Epithelial cell of proximal tubule (primary cell): ENCODE measurements around the gene CCDC86. TPM values are rescaled to one million over a fixed set of nuclear protein-coding genes. Genes with fewer than 3 reads are reported as not detected.
A peak's percentile ranks its signal among the peaks of the same experiment; 100 is the strongest.

Experiments
- DNase-seq: peaks from one replicate; pipeline ENCODE4 v3.0.0-alpha.2; 2011; ENCODE audit warnings: low read depth
- H3K4me3 ChIP-seq: 2 replicates; pipeline ENCODE4 v1.5.1; 2011; ENCODE audit warnings: low read depth, mild to moderate bottlenecking, low read length
- total RNA-seq: library from RNA; depleted of rRNA; stranded (reverse); fragments of >200 nt; gene quantifications from 2 replicates; pipeline ENCODE4 v1.2.3, GENCODE V29; 2015
- TF ChIP-seq, protein P1 (sequence below): conservative IDR thresholded peaks from 2 replicates; pipeline ENCODE4 v1.5.1; 2012; ENCODE audit warnings: low read depth, mild to moderate bottlenecking, low read length

Gene CCDC86
- total RNA-seq, 1 donor from 2014 or later = 38.6 TPM

DNA sequence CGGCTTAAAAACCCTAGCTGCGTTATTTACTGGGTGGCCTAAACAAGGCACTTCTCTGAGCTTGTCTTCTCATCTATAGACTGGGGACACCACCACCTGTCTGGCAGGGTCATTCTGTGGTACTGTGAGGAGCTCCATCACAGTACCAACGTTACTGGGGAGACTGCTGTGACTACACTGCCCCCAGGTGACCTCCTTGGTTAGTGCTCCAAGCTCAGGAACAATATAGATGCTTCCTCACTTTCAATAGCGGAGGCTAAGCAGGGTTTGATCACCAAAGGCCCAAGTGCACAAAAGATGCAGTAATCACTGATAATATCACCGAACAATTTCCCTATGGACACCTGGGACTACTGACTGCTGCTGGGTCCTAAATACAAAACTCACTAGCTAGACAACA, 45.6 kb downstream of the CCDC86 start:
- no peak for DNase-seq
- TF ChIP-seq, protein P1, sequence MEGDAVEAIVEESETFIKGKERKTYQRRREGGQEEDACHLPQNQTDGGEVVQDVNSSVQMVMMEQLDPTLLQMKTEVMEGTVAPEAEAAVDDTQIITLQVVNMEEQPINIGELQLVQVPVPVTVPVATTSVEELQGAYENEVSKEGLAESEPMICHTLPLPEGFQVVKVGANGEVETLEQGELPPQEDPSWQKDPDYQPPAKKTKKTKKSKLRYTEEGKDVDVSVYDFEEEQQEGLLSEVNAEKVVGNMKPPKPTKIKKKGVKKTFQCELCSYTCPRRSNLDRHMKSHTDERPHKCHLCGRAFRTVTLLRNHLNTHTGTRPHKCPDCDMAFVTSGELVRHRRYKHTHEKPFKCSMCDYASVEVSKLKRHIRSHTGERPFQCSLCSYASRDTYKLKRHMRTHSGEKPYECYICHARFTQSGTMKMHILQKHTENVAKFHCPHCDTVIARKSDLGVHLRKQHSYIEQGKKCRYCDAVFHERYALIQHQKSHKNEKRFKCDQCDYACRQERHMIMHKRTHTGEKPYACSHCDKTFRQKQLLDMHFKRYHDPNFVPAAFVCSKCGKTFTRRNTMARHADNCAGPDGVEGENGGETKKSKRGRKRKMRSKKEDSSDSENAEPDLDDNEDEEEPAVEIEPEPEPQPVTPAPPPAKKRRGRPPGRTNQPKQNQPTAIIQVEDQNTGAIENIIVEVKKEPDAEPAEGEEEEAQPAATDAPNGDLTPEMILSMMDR = peak; percentile 83
- no peak overlapping the region for H3K4me3 ChIP-seq

DNA sequence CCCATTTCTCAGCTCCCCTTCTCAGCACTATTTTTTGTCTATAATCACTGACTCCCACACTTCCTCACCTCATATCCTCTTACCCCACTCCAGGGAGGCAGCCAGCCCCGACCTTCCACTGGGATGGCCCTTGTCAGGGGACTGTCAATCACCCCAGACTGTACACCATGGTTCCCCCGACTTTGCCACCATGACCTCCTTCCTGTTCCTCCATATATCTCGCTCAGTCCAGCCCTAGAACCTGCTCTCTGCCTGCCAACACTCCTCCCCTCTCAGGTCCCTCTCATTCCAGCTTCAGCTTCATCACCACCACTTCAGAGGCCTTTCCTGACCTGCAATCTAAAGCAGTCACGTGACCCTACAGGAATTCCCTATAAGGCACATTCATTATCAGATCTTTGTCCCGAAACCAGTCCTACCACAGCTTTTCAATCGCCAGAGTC, 48.0 kb downstream of the CCDC86 start:
- DNase-seq = no peak
- TF ChIP-seq, protein P1 = no peak
- H3K4me3 ChIP-seq = no peak overlapping the region

DNA sequence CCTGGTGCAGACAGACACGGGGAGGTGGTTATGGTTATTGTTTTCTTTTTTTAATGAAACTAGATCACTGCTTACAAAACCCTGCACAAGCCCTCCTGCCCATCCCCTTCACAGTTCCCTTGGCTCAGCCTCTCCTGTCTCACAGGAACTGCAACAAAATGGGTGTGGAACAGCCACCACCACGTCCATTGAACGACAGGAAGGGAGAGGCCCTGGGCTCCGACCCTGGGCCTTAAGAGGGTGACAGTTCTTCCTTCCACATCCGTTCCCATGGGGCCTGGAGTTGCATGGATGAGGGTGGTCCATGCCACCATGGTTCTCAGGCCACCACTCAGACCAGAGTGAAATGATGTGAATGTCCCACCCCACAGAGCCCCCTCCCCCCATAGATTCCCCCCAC, 48.8 kb downstream of the CCDC86 start:
- H3K4me3 ChIP-seq = no peak overlapping the region
- DNase-seq = no peak
- TF ChIP-seq, protein P1 = no peak

DNA sequence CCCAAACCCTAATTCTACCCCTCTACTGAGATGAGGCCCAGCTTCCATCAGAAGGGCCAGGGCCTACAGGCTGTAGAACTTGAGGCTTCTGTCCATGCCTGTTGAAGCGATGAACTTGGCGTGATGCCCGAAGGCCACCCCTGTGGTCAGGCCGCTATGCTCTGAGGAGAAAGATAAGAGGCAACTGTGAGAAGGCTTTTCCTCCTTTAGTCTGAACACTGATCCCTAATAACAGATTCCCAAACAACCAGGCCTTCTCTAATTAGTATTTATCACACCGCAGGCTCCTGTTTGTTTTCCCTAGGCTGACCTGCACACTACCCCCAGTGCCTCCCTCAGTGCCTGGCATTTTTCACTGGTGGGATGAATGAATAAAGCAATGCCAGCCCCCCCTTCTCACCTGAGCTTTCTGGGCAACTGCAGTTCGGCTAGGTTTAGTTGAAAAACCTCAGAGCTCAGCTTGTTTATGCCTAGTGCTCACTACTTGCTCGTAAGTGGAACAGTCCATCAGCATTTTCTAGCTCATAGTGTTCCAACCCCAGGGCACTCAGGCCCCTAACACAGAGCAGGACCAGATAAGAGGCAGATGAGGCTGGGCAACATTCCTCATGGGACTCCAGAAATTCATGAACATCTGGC, 49.3 kb downstream of the CCDC86 start:
- TF ChIP-seq, protein P1 = no peak
- no peak for DNase-seq
- no peak overlapping the region for H3K4me3 ChIP-seq

DNA sequence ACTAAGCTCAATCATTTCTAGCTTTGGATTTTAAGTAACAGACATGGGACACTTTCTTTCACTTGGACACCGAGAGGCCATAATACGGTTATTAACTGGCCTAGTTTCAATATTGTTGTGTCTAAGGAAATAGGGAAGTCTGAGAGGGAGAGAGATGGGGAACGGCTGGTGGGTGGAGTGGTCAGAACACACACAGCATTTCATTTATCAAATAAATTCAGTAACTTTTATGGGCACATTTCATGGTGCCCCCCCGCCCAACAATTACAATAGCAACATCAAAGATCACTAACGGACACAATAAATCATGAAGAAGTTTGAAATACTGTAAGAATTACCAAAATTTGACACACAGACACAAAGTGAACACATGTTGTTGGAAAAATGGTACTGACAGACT, 53.8 kb downstream of the CCDC86 start:
- DNase-seq = no peak
- H3K4me3 ChIP-seq = no peak overlapping the region
- TF ChIP-seq, protein P1 = no peak

DNA sequence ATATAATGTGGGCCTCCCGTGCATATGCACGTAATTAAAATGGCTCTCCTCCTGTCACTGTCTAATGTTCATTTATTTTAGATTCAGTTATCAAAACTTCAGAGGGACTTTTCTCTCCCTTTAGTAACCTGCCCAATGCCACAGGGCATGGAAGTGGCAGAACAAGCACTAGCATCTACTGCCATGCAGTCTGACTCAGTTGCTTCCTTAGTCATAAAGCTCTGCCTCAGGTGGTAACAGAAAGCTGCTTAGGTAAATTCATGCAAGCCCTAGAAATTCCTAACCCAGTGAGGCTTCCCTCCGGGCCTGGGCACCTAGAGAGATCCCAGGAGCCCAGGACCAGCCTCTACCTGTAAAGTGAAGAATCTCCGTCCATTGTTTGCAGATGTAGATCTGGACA, 55.6 kb downstream of the CCDC86 start:
- H3K4me3 ChIP-seq = no peak overlapping the region
- DNase-seq = no peak
- TF ChIP-seq, protein P1 = no peak

DNA sequence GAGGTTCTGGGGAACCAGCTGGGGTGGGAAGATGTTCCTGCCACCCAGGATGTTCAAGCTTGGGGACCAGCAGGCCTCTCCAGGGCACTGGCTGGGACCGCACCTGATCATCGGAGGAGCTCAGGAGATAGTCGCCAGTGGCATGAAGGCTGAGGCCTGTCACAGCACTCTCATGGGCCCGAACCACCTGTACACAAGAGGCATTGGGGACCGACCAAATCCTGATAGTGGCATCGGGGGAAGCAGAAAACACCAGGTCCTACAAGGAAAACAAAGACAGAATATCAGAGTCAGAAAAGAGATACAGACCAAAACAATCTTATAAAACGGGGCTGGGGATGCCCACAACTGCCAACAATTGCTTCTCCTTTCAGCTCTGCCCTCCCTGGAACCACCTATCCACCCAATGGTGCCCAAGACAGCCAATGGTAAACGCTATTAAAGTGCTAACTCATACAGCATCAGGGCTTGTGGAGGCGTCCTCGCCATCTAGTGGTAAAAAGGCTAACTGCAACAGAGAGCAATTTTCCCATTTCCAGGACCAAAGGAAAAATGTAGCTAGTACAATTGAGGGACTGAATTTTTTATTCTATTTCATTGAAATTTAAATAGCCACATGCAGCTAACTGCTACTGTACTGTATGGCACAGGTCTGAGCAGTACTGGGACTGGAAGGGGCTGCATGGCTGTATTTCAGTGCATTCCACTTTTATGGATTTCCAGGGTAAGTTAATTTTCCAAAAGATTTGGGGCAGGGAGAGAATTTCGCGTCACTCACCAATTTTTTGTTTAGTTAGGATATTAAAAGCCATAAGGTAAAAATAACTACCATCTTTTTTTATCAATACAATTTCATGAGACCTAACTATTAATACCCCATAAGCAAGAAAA, 57.4 kb downstream of the CCDC86 start:
- no peak for DNase-seq
- TF ChIP-seq, protein P1 = peak; percentile 93

More for the DNA sequence above, 57.4 kb downstream of the CCDC86 start:
- H3K4me3 ChIP-seq = no peak overlapping the region
